Subcutaneous abdominal adipose tissue (tissue), 5 donors: Measurements from ENCODE around the gene TSC22D1.

Experiments used
- H3K27ac ChIP-seq: one replicate; pipeline ENCODE4 v1.7.0; 2013; ENCODE audit warnings: low read depth, mild to moderate bottlenecking, inconsistent platforms, low read length, moderate library complexity
- H3K27me3 ChIP-seq, 5 donors: one replicate each; pipeline ENCODE4 v1.7.0; 2013; ENCODE audit warnings: low read length in 5 of 5, inconsistent platforms in 1 of 5; ENCODE audit not compliant: control insufficient read depth in 5 of 5, insufficient read depth in 4 of 5
- H3K36me3 ChIP-seq, 5 donors: one replicate each; pipeline ENCODE4 v1.7.0; 2013; ENCODE audit warnings: low read length in 5 of 5; ENCODE audit not compliant: control insufficient read depth in 5 of 5, insufficient read depth in 5 of 5
- H3K4me1 ChIP-seq, 5 donors: one replicate each; pipeline ENCODE4 v1.7.0; 2013; ENCODE audit warnings: low read length in 5 of 5, mild to moderate bottlenecking in 3 of 5, moderate library complexity in 1 of 5; ENCODE audit not compliant: control insufficient read depth in 5 of 5, insufficient read depth in 5 of 5
- H3K4me3 ChIP-seq, 5 donors: one replicate each; pipeline ENCODE4 v1.7.0; 2013; ENCODE audit warnings: low read length in 5 of 5, low read depth in 1 of 5
- H3K9ac ChIP-seq, 5 donors: one replicate each; pipeline ENCODE4 v1.7.0; 2013; ENCODE audit warnings: low read length in 5 of 5, mild to moderate bottlenecking in 4 of 5, moderate library complexity in 3 of 5
- H3K9me3 ChIP-seq, 5 donors: one replicate each; pipeline ENCODE4 v1.7.0; 2013; ENCODE audit warnings: low read length in 5 of 5; ENCODE audit not compliant: control insufficient read depth in 5 of 5
- donor health status: healthy.
- donor health status: healthy.
- donor health status: healthy.
- donor health status: healthy.
- donor health status: healthy.

The TSC22D1 gene

DNA sequence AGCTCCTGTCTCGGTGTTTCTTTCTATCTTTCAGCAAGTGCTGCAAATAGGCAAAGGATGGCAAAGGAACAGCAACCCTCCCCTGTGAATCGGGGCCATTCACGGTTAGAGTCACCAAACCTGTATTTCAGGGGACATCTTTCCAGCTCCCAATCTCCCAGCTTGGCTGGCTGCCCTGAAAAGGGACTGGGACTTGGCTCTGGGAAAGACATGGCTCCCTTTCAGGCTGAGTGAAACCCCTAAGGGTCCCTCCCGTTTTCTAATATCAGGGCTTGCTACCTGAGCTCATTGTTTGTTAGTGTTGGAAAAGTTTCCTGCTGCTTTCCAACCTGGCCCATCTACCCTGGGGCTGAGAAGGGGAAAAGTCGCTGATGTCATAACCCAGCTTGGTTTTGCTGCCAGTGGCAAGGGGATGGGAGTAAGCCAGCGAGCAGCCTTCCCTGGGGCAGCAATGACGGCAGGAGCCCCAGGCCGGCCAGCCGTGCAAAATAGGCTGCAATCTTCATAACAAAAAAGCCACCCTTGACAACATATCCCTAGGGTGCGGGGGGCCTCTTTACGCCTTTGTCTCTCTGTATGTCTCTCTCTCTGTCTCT lies 172.6 kb downstream of the TSC22D1 start:
- Histone ChIP-seq H3K9ac (no peak overlapping the region), H3K27me3 (peaks cover 0 to 3% (median 0%) of the 10 kb centered on the region in 5 donors), H3K4me1 (peaks cover 4 to 33% (median 19%) of the 10 kb centered on the region in 5 donors), H3K9me3 (no peaks in the 10 kb centered on the region), H3K4me3 (peak overlapping the region in 2 of 5 donors; percentile 16 to 18), H3K27ac (no peak overlapping the region), H3K36me3 (no peaks in the 10 kb centered on the region)

DNA sequence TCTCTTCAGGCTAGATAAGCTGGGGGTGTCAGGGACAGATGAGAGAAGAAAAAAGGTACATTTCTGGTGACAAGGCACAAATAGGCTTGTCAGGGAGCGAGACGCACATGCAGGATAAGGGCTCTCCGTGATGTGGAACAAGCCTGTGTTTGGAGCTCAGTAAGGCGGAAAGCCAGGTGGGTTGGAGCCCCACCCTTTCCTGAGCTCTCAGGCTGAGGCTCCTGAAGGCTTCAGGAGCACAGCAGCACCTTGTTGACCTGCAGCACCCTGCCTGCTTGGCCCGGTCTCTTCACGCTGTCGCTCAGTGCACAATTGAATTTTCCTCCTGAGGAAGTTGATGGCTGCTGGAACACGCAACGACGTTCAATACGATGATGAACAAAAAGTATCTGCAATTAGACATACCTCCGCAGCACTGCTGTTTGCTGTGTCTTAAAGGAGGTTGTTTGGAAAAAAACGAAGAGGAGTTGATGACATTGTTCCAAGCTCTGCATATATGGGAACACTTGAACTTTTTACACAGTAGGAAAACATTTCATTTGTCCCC lies 173.2 kb downstream of the TSC22D1 start:
- Histone ChIP-seq H3K9ac (no peak overlapping the region), H3K4me1 (peaks cover 4 to 33% (median 19%) of the 10 kb centered on the region in 5 donors), H3K9me3 (no peaks in the 10 kb centered on the region), H3K36me3 (no peaks in the 10 kb centered on the region), H3K4me3 (no peak overlapping the region), H3K27me3 (peaks cover 0 to 5% (median 0%) of the 10 kb centered on the region in 5 donors), H3K27ac (no peak overlapping the region)

DNA sequence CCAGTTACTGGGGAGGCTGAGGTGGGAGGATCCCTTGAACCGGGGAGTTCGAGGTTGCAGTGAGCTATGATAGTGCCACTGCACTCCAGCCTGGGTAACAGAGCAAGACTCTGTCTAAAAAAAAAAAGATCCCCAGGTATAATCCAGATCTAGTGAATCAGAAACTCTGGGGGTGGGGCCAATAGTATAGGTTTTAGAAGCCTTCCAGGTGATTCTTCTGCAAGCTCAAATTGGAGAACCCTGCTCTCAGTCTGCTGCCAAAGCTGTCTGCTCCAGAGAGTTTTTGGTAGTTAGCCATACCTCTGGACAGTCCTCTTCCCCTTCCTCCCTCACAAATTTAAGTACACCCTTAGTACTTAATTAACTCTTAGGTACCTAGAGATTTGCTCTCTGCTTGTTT lies 174.6 kb downstream of the TSC22D1 start:
- no peaks in the 10 kb centered on the region for H3K36me3 ChIP-seq

GRCh38 chr13:44400736-44401135 lies 175.4 kb downstream of the TSC22D1 start:
- Histone ChIP-seq H3K27ac (no peak overlapping the region), H3K4me3 (no peak overlapping the region), H3K4me1 (peaks cover 4 to 32% (median 28%) of the 10 kb centered on the region in 5 donors), H3K27me3 (peaks cover 0 to 10% (median 0%) of the 10 kb centered on the region in 5 donors), H3K9me3 (no peaks in the 10 kb centered on the region), H3K9ac (no peak overlapping the region), H3K36me3 (no peaks in the 10 kb centered on the region)

More for the DNA sequence above, 174.6 kb downstream of the TSC22D1 start:
- no peaks in the 10 kb centered on the region for H3K9me3 ChIP-seq
- peaks cover 4 to 35% (median 29%) of the 10 kb centered on the region in 5 donors for H3K4me1 ChIP-seq
- H3K4me3 ChIP-seq, result no peak overlapping the region
- H3K9ac ChIP-seq, result no peak overlapping the region
- H3K27me3 ChIP-seq, result peaks cover 0 to 10% (median 0%) of the 10 kb centered on the region in 5 donors
- H3K27ac ChIP-seq, result no peak overlapping the region

DNA sequence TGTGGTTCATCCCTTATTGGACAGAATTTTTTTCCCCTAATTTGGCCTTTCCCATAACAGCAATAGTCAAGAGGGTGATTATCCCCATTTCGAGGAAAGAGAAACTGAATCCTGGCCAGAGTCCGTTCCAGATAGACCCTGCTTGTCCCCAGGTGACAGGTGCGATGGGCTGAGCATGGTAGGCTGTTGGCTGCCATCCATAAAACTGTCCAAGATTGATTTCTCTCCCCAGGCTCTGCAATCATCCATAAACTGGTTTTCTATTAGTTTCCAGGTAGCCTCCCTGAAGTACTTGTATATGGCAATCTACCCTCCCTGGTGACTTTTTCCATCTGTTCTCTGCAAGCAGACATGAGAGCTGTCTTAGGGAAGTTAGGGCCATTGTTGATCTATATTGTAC lies 177.1 kb downstream of the TSC22D1 start:
- Histone ChIP-seq H3K4me1 (peaks cover 4 to 26% (median 23%) of the 10 kb centered on the region in 5 donors), H3K9ac (no peak overlapping the region), H3K36me3 (no peaks in the 10 kb centered on the region), H3K4me3 (no peak overlapping the region), H3K9me3 (no peaks in the 10 kb centered on the region), H3K27me3 (peaks cover 0 to 10% (median 0%) of the 10 kb centered on the region in 5 donors), H3K27ac (no peak overlapping the region)

DNA sequence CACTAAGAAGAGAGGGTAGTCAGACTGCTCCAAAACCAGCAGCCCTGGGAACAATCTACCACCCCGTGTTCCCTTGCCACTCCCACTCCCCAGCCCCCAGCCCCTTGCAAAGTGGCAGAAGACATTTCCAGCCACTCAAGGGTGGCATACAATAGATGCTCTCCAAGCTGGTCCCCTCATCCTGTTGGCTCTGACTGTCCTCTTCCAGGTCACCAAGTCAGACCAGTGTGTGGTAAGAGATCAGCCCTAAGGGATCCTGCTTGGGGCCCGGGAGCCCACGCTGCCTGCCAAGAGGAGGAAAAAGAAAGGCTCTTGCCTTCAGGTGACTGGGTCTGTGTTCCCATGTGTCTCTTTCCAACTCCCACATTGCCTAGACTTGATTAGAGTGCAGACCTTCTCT lies 177.5 kb downstream of the TSC22D1 start:
- Histone ChIP-seq H3K4me3 (no peak overlapping the region), H3K27me3 (peaks cover 0 to 10% (median 0%) of the 10 kb centered on the region in 5 donors), H3K9ac (no peak overlapping the region), H3K27ac (no peak overlapping the region), H3K9me3 (no peaks in the 10 kb centered on the region), H3K4me1 (peaks cover 4 to 21% (median 18%) of the 10 kb centered on the region in 5 donors), H3K36me3 (no peaks in the 10 kb centered on the region)

DNA sequence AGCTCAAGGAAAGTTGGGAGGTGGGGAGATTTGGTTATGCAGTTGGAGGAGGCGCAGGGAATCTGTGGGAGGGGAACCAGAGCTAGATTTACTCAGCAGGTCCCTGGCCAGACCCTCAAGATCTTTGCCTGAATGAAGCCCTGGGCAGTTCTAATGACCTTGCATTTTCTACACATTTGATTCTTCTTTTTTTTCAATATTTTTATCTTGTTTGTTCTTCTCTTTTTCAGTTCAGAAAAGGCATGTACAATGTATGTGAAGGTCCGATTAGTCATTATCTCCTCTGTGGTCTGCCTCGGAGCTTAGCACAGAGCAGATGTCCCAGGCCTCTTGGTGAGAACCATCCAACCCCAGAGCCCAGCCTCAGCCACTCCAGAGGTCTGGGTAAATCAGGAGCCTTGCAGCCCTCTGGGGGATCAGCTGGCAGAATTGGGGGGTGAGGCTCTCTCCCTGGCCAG lies 178.3 kb downstream of the TSC22D1 start:
- H3K36me3 ChIP-seq, result no peaks in the 10 kb centered on the region
- H3K4me3 ChIP-seq, result peak overlapping the region in 2 of 5 donors; percentile 35 to 56

GRCh38 chr13:44396701-44397580 lies 179.2 kb downstream of the TSC22D1 start:
- Histone ChIP-seq H3K4me3 (peak overlapping the region in 4 of 5 donors; percentile 18 to 56 (median 30)), H3K27ac (no peak overlapping the region)

More for the DNA sequence above, 178.3 kb downstream of the TSC22D1 start:
- Histone ChIP-seq H3K9me3 (no peaks in the 10 kb centered on the region), H3K4me1 (peaks cover 0 to 14% (median 11%) of the 10 kb centered on the region in 5 donors), H3K9ac (no peak overlapping the region), H3K27ac (no peak overlapping the region), H3K27me3 (peaks cover 0 to 10% (median 0%) of the 10 kb centered on the region in 5 donors)

GRCh38 chr13:44395976-44396694 lies 180.0 kb downstream of the TSC22D1 start:
- no peak overlapping the region for H3K9ac ChIP-seq
- H3K27ac ChIP-seq, result no peak overlapping the region

More at GRCh38 chr13:44396701-44397580, 179.2 kb downstream of the TSC22D1 start:
- Histone ChIP-seq H3K36me3 (no peaks in the 10 kb centered on the region), H3K9ac (no peak overlapping the region), H3K27me3 (peaks cover 0 to 10% (median 0%) of the 10 kb centered on the region in 5 donors), H3K4me1 (peaks cover 0 to 14% (median 11%) of the 10 kb centered on the region in 5 donors), H3K9me3 (no peaks in the 10 kb centered on the region)

More at GRCh38 chr13:44395976-44396694, 180.0 kb downstream of the TSC22D1 start:
- peaks cover 0 to 10% (median 0%) of the 10 kb centered on the region in 5 donors for H3K27me3 ChIP-seq
- H3K4me3 ChIP-seq, result no peak overlapping the region
- H3K9me3 ChIP-seq, result no peaks in the 10 kb centered on the region
- no peaks in the 10 kb centered on the region for H3K36me3 ChIP-seq
- peaks cover 0 to 14% (median 11%) of the 10 kb centered on the region in 5 donors for H3K4me1 ChIP-seq
